Ecto neural progenitor cell (in vitro differentiated cells): ENCODE measurements around the gene TRAPPC12.
A peak's percentile ranks its signal among the peaks of the same experiment; 100 is the strongest.
"Not testable (repeated sequence)": the region's sequence is repeated elsewhere in the genome, so short reads cannot be mapped to it uniquely, and the experiment has no call there.

Source experiments
- DNase-seq: peaks from one replicate; pipeline ENCODE4 v3.0.0-alpha.2; 2018; ENCODE audit warnings: low spot score

TRAPPC12 gene

DNA sequence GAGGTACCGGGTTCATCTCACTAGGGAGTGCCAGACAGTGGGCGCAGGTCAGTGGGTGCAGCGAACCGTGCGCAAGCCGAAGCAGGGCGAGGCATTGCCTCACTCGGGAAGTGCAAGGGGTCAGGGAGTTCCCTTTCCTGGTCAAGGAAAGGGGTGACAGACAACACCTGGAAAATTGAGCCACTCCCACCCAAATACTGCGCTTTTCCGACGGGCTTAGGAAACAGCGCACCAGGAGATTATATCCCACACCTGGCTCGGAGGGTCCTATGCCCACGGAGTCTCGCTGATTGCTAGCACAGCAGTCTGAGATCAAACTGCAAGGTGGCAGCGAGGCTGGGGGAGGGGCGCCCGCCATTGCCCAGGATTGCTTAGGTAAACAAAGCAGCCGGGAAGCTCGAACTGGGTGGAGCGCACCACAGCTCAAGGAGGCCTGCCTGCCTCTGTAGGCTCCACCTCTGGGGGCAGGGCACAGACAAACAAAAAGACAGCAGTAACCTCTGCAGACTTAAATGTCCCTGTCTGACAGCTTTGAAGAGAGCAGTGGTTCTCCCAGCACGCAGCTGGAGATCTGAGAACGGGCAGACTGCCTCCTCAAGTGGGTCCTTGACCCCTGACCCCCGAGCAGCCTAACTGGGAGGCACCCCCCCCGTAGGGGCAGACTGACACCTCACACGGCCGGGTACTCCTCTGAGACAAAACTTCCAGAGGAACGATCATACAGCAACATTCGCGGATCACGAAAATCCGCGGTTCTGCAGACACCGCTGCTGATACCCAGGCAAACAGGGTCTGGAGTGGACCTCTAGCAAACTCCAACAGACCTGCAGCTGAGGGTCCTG is 9.9 kb upstream of the TRAPPC12 start:
- not testable (repeated sequence) for DNase-seq

- DNase-seq, result no peak
Measured at GRCh38 chr2:3376821-3377220, 2.7 kb upstream of the TRAPPC12 start.

DNA sequence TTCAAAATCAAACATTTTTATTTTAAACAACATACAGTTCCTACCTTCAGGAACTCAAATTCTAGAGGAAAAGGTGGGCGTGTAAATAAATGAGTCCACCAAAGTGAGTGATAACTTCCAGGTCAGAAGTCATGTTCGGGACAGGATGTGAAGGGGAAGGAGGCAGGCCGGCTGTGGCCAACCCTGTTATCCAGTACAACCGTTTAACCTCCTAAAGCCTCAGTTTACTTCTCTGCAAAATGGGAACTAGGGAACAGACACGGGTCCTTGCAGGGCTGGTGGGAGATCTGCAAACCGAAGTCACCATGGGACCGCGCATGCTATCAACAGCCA is 2.2 kb upstream of the TRAPPC12 start:
- no peak for DNase-seq

DNA sequence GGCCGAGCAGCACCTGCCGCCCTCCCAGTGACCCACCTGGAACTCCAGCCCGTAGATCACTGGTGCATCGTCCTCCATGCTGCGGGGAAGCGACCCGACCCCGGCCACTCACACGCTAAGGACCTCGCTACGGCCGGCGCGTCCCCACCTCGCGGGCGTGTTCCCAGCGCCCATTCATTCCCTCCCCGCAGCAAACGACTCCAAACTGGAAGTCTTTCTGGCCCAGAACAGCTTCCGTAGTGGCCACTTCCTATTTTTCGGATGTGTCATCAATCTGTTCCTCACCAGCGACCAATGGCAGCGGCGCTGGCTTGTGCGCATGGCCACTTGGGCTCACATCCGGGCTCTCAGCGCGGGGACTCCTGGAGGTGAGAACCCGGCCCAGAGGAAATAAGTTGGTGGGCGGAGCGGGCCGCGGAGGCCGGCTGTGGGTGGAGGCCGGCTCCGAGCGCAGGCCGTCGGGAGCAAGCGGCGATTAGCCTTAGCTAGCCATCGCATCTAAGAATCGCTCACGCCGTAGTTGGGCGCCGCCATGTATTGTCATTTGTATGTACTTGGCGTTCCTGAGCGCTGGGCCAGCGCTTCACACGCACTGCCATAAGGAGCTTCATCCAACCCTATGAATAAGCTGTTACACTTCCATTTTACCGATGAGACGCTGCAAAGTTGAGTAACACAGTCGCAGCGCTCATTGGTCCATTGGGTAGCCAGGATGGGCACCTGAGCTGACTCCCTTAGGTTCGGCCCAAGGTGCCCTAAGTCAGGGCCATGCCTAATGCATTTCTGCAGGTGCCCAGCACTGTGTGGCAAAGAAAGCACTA is 1.7 kb upstream of the TRAPPC12 start, which contains the start of gene EIPR1:
Gene EIPR1 (minus strand): TSS at position 207 of the 821 bp plus-strand sequence. CDS start 129 bp downstream, at position 78.
- peak; percentile 99 for DNase-seq

DNA sequence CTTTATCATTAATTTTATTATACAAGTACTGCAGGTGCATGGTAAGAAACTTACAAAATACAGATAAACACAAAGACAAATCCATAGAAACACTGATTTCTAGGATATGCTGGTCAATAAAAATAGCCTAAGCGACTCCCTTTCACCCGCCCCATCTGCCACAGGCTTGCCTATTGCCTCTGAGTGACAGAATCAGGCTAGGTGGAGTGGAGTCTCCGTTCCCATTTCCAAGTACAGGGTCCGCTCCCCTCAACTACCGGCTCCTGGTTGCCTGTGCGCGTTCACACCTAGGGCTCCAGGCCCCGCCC is 201 bp upstream of the TRAPPC12 start:
- DNase-seq, result no peak

GRCh38 chr2:3386448-3386958 is 7.0 kb downstream of the TRAPPC12 start:
- no peak for DNase-seq

GRCh38 chr2:3387011-3387410 is 7.5 kb downstream of the TRAPPC12 start:
- no peak for DNase-seq

- DNase-seq, result no peak
Measured at GRCh38 chr2:3387644-3388411, 8.3 kb downstream of the TRAPPC12 start.

DNA sequence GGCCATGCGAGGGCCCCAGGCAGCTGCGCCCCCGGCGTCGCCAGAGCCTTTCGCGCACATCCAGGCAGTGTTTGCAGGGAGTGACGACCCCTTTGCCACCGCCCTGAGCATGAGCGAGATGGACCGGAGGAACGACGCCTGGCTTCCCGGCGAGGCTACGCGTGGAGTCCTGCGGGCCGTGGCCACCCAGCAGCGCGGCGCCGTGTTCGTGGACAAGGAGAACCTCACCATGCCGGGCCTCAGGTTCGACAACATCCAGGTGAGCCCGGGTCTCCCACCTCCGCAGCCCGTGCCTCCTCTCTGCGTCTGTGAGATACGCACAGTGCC is 8.9 kb downstream of the TRAPPC12 start:
- DNase-seq, result no peak

DNA sequence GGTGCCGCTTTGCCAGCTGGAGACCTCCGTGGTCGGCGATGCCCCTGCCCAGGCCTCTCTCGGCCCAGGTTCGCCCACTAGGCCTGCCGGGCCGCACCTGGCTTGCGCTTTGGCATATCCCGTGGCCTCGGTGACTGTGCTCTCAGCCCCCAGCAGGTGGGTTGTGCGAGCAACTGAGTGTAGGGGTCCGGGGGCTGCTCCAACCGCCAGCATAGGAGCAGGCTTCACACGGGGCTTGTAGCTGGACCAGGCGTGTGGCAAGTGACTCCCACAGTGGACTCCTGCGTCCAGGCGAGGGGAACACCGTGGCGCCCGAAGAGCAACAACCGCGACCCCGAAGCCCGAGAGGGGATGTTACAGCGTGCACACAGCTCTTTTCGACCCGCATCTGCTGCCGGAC is 9.7 kb downstream of the TRAPPC12 start:
- DNase-seq, result no peak

DNA sequence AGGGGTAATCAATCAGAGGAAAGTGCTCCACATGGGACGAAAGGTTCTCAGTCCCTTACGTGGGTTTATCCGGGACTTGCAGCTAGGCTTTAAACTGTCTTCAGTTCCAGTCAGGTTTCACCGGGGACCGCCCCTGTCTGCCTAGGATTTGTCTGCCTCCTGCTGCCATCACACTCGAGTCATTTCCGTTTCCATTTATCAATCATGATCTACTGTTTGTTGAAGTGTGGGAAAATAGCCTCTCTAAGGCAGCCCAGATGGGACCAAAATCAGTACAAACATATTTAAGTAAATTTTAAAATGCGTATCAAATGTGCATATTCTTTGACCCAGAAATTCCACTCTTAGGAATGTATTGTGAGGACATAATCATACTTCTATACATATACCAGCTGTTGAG is 10.5 kb downstream of the TRAPPC12 start:
- DNase-seq, result no peak

GRCh38 chr2:3392216-3392615 is 12.7 kb downstream of the TRAPPC12 start:
- no peak for DNase-seq

DNA sequence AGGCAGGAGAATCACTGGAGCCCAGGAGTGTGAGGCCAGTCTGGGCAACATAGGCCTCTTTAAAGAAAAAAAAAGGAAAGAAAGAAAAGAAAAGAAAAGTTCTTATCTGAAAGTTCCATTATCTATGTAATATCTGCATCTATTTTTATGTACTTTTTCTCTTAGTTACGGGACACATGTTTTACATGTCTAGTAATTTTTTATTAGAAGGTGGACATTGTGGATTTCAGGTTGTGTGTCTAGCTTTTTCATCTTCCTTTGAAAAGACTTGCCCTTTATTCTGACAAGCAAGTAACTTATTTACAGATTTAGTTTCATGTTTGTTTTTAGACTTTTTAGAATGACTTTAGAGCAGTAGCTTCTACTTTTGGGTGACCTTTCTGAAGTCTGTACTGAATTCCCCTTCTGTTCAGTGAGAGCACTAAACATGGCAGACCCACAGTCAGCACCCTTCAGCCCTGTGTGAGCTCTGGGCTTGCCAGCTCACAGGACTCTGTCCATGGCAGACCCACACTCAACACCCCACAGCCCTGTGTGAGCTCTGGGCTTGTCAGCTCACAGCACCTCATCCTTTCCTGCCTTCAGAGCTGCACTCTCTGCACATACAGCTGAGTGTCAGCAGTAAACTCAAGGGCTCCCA is 17.5 kb downstream of the TRAPPC12 start:
- DNase-seq, result no peak

- DNase-seq, result no peak
Measured at GRCh38 chr2:3398857-3399256, 19.4 kb downstream of the TRAPPC12 start.

DNA sequence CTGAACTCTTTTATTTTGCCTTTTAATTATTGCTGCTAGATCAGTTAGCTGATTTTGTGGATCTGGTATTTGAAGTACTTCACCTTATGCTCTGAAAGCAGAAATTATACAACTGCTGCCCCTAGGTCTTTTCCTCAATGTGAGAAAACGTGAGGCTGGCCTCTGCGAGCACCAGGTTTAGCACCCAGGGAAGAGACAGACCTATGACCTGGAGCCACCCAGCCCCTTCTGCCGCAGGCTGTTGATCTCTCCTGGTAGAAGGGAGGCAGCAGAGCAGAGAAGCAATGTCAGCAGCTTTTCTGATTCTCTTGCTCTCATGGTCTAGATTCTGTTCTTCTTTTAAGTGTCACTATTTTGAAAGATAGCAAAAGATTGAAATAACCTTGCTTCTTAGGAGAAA is 19.9 kb downstream of the TRAPPC12 start:
- no peak for DNase-seq

DNA sequence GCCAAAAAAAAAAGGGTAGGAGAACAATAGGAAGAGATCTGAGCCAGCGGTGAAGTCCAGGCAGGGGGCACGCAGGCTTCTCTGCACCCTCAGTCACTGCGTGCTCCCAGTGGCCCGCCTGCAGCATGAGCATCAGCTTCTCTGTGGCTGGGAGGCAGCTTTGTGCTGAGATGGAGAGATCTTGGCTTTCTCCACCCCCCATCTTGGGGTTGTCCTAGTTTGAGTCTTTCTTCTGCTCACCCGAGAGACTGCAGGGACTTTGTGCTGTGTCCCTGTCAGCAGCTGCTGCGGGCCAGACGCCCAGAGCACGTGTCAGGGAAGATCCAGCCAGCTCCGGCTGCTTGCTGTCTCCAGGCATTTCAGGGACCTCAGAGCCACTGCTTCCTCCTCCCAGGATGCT is 20.3 kb downstream of the TRAPPC12 start:
- DNase-seq, result no peak

DNA sequence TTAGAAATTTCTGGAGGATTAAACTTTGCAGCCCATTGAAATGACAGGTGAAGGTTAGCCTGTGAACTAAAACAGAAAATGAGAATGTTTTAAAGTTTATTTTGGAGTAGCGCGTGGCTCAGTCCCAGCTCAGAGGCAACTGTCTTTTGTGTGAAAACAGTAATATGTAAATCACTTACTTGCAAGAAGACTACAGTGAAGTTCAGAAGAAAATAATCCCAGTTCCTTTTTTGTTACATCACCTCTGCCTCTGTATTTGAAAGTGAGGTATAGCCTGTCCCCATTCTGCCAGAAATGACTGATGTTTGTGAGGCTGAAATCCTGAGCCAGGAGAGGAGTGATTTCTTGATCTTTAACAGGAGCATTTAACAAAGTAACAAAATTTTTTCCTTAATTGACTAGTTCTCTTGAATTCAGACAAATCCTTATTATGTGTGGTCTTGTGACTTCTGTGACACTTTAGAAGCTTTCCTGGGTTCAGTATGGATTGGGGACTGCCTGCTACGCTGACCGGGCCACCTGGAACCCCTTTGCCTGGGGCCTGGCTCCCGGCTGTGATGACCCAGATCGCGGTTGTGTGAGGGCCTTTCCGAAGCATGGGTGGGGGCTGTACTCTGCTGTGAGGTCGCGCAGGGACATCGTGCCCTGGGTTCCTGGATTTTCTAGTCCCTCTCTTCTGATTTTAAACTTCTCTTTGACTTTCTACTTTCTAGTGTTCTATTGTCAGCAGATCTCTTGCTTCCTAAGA is 24.3 kb downstream of the TRAPPC12 start:
- DNase-seq, result no peak

DNA sequence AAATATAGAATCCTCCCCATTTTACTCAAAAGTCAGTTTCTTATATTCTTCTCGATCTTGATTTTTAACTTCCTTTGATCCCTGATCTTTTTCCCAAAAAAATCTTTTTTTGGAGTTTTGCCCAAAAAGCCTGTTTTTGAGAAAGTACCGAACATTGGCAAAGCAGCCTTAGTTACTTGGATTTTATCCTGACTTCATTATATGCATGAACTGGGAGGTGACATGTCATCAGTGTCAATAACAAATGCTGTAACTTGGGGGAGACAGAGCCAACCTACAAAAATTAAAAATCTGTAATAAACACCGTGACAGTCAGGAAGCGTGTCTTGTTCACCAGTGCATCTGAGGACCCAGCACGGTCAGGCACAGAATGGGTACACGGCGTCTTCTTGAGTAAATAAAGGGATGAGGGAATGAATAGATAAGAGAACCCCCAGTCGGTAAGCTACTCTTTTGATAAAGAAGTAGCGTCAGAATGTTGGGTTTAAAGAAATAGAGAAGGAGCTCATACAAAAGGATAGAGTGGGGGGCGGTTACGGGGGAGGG is 24.9 kb downstream of the TRAPPC12 start:
- DNase-seq, result no peak

DNA sequence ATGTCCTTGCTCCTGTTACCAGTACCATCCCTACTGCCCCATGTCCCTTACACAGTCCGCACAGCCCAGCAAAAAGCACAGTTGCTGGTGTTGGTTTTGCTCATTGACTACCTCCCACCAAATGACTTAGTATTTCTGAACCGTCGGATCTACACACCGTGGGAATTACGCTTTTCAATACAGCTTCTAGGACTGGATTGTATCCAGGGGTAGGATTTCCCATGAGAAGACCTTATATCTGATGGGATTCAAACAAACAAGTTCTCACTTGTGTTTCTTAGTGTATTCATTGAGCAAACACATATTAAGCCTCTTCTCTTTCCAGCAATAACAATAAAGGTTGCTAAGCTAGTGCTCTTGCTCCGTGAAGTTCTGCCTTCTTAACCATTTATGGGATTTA is 25.8 kb downstream of the TRAPPC12 start:
- DNase-seq, result no peak

DNA sequence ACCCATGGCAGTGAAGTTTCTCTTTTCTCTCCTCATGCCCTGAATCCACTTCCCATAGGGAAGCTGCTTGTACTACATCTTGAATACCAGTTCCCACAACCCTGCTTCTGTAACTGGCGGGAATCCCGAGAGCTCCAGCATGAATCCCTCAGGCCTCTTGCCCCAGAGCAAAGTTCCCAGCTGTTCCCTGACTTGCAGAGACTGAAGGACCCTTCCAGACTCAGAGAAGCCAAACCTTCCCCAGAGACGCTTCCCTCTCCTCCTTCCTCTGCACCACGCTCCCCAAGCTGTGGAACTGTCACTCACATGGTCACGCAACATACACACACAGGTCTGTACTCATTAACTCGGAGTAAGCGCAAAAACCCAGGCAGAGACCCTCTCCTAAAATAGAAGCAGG is 26.4 kb downstream of the TRAPPC12 start:
- DNase-seq, result no peak

- DNase-seq, result no peak
Measured at GRCh38 chr2:3406501-3406900, 27.0 kb downstream of the TRAPPC12 start.
